Activated naive CD4-positive, alpha-beta T cell (primary cell): ENCODE measurements around the gene SULT1B1.
"Not testable (repeated sequence)": the region's sequence is repeated elsewhere in the genome, so short reads cannot be mapped to it uniquely, and the experiment has no call there.

Source experiments
- DNase-seq, 4 experiments: peaks; one replicate each; lab custom pipeline; 2025; lab: John Stamatoyannopoulos, UW

The SULT1B1 gene

DNA sequence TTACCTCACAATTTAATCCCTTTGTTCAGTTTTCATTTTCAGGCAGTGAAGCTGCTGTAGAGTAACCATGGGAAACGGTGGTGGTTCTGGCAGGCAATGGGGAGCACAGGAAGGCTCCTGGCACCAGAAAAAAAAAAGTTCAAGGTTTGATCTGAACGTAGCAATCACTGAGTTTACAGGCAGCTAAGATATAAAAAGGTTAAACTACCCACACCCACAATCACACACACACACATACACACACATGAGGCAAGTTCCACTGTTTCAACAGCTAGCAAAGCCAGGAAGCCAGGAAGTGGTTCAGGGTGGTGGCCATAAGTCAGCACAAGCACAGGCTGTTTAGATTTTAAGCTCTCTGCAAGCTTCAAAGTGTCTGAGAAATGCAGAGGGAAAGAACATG lies at the start of gene SULT1B1:
Gene SULT1B1, minus strand, starts transcription at position 166 of the 400 bp plus-strand sequence. CDS start 5,403 bp downstream, outside the sequence.
- DNase-seq, result peak in 2 of 4 experiments; percentile 12 to 49

DNA sequence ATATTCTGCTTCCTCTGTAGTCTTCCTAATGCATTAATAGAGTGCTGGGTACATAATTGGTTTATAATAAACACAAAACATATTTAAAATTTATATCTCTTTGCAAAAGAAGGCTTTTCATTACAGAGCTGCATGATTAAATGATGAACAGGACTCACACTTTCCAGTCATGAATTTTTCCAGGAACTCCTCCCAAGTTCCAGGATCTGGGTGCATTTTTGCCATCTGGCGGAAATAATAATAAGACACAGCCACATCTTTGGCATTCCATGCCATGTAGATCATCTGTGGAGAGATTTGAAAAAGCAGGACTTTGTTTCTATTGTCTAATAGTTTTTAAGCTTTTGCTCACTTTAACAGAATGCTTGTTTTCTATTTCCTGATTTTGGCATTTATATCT lies 40.2 kb upstream of the SULT1B1 start:
- DNase-seq, result no peak

DNA sequence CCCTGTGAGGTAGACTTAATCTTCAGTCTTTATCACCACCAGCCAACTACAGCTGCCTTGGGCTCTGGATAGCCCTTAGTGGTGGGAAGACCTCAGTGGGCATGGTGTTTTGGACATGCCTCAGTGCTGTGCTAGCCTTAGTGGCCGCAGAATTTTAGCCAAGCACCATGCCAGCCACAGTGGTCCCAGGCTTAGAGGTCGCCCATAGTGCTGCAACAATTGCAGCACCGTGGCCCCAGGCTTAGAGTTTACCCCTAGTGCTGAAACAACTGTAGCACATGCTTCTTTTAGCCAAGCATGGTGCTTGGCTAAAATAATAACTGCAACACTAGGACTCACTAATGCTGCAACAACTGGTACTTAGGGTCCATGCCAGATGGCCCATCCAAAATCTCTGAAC lies 38.9 kb upstream of the SULT1B1 start:
- no peak for DNase-seq

DNA sequence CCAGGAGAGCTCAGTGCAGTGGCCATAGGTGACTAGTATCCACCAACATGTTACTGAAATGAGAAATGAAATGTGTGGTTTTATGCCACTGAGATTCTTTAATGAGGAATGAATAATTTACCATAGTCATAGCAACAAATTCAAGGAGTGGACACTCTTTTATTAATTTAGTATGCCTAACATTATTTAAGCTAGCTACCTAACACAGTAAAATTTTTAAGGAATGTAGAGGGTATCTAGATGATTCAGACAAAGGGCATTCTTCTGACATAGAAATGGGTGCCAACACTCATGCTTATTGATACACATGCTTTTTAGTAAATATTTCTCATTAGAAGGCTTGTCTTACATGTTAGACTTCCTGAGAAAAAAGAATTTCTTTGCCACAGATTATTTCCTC lies 33.3 kb upstream of the SULT1B1 start:
- DNase-seq, result no peak

DNA sequence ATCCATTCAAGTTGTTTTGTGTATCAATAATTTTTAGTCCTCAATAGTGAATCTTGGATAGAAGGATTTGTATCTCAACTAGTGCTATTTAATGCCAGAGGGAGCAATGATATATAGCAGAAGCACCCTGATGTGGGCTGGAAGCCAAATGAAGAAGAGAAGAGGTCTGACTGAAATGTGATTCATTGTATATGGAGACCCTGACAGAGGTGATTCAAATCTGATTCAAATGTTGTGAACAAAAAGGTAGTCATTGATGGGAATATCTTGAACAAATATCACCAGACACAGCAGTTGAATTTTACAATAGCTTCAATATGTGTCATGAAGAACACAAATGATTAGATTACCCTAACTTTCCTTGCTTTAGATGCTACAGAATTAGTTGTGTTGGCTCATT lies 27.5 kb upstream of the SULT1B1 start:
- DNase-seq, result no peak

DNA sequence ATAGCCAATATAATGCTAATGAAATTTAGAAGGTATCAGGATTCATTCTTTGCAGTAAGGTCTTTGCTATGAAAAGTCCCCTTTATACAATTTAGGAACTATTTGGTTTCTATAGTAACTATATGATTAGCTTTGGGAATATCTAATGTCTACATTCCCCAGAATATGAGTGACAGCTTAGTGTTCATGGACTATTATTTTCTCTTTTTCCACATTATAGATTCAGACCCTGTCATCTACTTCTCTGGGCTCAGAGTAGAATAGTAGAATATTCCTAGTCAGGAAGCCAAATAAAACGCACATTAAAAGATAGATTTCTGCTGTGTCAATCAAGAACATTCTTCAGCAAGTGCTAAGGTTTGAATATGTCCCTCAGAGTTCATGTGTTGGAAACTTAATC lies 26.1 kb upstream of the SULT1B1 start:
- DNase-seq, result no peak

DNA sequence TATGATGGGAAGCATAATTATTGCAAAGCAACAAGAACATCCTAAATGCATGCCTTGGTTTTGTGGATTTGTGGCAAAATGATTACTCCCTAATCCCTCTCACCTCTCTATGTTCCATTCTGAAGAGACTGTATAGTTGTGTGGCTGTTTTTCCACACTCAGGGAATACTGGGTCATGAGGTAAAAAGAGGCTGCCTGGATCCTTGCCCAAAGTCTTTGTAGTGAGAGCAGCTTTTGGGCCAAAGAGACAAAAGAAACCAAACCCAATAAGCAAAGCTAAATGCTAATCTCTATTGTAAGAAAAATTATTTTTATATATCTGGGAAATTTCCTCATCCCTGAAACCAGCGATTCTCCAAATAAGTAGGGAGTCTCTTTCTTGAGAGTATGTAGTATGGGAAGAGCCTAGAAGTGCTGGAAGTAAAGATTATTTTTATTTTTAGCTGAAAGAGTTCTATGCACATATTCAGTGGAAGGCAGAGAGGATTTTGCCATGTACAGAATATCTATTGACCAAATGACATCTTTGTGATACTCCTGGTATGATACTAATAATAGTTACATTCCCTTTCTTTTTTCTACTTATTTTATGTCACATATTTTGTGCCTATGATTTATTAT lies 24.9 kb upstream of the SULT1B1 start:
- no peak for DNase-seq

DNA sequence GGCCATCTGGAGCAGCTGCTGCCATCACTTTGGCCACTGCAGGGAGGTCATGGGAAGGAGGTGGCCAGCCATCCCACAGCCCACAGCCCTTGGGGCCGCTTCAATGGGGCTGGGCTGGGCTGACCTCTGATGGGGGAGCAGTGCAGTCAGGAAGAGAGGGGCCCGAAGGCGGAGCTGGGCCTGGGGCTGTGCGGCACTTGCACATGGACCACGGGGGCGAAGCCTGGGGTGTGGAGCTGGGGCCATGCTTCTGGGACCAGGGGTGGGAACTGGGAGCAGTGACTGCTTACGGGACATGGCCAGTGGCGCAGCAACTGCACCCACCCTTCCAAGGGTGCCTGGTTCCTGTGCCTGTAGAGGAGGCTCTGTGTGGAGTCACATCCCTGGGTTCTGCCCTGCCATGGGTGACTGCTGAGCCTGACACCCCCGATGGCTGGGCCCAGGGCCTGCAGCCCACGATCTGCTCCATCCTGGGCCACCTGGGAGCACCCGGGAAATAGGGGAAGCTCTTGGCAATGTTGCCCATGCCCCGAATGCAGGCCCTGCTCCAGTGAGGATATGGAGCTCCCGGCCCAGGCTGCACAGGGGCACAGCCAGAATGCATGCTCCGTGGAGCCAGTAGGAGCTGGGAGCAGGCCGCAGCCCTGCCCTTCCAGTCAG lies 22.4 kb upstream of the SULT1B1 start:
- DNase-seq, result no peak

DNA sequence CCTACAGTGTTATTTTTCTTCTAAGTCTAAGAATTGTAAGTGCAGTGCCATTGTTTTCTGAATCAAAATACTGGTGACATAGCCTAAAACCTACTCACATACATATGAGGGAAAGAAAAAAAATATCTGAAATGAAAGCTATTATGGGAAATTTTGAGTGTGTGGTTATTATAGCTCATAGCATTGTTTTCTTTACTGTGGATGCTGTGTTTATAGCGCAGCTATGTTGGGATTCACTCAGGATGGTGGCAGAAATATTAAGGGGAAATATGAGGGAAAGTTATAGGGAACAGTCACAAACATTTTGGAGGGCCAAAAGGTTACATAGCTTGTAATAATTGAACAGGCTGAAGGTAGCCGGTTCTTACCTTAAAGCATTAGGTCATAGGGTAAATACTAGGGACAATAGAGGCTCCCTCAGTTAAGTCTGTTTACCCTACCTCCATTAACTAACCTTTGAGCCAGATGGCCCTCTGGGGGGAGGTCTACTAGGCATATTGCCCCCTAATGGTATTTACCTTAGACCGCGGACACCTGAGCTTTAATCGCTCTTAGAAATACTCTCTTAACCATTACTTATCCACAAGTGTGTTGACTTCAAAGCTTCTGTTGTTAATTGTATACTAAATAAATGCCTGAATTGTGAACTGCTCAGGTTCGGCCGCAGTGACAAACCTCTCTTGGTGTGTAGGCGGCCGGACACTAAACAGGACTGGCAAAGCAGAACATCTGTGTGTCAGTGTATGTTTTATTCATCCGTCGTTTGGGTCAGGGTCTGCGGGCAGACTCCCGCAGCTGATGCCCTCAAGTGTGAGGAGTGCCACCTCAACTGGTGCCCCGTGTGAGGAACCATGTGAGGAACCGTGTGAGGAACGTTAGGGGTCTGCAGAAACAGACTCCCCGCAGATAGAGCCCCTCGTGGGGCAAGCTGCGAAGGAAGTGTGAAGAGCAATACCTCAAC lies 21.3 kb upstream of the SULT1B1 start:
- DNase-seq, result no peak

DNA sequence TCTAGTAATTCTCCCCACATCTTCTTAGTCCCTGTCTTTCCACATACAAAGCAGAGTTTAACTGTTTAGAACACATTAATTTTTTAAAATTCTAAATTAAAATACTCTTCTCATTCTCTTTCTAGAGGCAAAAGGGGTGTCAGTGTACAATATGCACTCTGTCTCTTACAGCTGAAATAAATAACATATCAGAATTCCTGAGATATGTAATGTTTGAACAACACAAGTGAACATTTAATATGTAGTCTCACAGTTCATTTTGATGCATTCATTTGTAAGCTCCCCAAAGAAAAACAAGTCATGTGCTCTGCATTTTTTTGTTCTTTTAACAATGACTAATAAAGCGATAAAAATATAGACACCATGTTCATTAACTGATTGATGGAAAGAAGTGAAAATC lies 19.7 kb upstream of the SULT1B1 start:
- no peak for DNase-seq

DNA sequence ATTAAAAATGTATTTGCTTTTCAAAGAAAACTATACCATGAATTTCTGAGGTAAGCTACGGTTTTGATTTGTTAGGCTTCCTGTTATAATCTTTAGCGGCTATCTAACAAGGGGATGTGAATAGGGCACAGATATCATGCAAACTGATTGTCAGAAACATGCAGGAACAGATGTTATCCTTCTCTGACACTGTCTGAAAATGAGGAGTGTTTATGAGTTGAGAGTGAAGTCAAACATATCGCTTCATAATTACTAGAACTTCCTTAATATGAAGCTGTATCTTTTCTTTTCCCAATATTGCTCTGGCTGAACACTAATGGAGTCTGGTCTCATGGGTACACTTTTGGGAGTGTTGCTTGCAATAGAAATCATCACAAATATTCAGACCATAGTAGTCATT lies 16.3 kb upstream of the SULT1B1 start:
- no peak for DNase-seq

DNA sequence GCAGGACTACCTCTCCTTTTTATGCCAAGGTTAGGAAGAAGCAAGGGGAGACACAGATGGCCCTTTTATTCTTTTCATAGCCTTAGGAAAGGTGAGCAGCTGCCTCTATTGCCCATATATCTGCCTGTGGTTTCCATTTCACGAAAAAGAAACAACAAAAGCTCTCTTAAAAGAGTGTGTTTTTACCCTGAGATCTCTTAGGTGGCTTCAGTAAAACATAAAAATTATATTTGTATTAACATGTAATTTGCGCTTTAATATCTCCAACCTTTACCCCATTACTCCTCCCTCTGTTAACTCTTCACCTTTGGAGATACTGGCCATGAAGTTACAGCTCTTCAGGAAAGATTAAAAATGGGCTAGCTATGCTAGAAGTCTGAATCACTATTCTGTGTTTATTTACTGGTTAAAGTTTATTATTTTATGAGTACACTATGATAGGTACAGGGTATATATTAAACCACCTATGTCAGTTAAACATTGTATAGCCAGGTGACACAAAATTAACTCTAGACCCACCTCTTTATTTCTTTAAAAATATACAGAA lies 15.0 kb upstream of the SULT1B1 start:
- DNase-seq, result no peak

DNA sequence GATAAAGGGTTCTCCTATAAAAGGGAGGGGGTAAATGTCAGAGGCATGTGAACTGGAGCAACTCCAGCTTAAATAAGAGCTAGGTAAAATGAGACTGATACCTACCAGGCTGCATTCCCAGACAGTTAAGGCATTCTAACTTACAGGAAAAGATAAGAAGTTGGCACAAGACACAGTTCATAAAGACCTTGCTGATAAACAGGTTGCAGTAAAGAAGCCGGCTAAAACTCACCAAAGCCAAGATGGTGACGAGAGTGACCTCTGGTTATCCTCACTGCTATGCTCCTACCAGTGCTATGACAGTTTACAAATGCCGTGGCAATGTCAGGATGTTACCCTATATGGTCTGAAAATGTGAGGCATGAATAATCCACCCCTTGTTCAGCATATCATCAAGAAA lies 13.1 kb upstream of the SULT1B1 start:
- DNase-seq, result no peak

DNA sequence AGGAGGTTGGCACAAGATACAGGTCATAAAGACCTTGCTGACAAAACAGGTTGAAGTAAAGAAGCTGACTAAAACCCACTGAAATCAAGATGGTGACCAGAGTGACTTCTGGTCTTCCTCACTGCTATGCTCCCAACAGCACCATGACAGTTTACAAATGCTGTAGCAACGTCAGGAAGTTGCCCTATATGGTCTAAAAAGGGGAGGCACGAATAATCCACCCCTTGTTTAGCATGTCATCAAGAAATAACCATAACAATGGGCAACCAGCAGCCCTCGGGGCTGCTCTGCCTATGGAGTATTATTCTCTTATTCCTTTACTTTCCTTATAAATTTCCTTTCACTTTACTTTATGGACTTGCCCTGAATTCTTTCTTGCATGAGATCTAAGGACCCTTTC lies 8.1 kb upstream of the SULT1B1 start:
- DNase-seq, result not testable (repeated sequence)

DNA sequence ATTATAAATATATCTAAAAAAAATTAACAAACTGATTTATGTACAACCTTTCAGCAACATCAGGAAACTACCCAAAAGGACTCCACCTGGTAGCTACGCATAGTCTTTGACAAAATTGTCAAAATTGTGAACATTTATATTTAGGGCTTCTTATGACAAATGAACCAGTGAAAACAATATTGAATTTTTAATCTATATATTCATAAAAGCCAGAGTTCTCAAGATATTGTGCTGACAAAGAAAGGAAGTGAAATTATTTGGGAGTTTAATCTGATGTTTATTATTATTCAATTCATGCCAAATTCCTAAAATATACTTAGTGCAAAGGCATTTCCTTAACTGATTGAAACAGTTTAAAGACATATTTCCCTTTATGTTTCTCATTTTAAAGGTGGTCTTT lies 5.3 kb upstream of the SULT1B1 start:
- DNase-seq, result no peak

DNA sequence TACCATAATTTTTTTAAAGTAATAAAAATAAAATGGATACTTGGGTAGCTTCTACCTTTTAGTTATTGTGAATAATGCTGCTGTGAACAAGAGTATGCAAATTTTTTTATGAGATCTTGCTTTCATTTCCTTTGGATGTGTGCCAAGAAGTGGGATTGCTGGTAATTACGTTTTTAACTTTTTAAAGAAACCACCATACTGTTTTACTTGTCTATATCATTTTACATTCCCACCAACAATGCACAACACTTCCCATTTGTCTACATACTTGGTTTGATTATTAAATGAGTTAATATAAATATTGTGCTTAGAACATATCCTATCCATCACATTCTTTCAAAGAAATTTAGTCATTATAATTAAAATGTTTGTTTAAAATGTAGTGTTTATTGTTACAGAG lies 3.9 kb upstream of the SULT1B1 start:
- no peak for DNase-seq

DNA sequence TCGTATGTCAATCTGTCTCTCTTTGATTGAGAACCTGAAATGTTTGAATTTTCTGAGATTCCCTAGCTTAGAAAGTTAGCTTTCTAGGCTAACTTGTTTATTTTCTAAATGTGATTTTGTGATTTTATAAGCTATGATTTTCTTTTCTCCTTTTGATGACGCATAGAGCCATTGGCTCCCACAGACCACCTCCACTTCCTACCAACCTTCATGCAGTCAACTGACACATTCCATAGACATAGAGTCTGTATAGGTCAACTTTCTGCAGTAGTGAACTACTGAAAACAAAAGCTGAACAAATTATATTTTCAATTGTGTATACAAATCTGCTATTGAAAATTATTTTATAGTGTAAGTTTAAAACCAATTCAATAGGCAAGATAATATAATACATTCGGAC lies 2.8 kb upstream of the SULT1B1 start:
- DNase-seq, result no peak

DNA sequence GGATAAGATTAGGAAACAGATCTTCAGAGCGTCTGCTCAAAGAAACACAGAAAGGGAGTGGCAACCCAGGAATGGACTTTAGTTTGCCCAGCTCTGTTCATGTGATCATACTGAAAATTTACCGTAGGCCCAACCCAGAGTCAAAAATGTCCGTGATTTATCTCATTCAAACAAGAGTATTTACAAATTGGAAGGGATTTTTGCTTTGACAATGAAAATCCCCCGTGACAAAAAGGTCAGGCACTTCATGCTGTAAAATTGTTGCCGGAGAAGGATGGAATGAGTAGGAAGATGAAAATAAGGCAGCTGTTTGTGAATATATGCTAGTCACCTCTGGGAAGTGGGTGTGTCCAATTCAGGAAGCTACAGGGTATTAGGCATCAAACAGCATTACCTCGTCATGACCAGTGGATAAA lies 1.2 kb downstream of the SULT1B1 start:
- no peak for DNase-seq

DNA sequence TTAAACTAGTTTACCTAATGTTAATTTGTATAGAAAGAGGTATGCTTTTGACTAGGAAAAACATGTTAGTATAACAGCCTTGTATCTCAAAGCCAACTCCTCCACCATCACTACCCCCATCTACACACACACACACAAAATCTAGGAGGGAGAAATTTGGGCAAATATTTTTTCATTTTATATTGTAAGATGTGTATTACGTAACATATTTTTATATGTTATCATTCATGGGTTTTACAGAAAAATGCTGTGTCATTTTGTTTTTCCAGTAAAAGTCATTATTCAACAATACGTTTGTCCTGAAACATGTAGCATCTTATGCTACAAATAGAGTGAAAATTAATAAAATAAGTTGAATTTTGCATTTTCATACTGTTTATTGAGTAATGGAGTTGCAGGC lies 3.0 kb downstream of the SULT1B1 start:
- no peak for DNase-seq

DNA sequence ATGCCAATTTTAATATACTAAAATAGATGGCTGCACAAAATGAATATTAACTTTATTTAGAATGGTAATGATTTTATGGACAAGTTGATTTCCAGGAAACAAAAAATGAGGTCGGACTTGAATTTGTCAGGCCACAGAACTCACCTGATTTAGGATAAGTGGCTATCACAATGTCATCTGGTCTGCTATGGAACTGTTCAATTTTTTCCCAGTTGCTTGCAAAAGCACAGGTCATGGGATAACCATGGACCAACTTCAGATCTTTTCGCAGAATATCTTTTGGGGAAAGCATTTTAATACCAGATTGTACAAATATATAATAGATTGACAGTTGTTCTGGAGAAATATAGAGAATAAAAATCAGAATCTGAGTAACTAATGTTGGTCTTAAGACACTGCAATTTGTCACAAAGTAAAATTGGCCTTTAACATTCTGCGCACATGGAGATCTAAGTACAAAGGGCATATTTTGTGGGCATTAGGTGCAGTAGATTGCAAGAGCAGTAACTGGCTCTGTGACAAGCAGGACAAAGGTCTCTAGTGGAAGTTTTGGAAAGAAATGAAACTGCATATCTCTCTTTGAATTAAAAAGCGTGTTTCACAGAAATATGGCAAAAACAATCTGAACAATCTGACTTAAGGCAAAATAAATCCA lies 5.4 kb downstream of the SULT1B1 start:
- DNase-seq, result no peak

DNA sequence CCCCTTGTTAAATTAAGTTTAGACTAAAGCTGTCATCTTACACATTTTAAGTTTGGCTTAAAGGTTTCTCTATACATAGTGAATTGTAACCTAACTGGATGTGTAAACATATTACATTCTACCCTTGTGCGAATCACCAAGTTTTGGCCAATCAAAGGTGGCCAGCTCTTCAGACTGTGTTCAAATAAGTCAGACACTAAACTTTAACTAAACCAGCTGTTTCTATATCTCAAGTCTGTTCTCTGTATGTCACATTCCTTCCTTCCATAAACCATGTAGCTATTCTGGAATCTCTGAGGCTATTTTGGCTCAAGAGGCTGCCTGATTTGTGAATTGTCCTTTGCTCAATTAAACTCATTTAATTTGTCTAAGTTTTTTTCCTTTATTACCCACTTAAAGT lies 6.7 kb downstream of the SULT1B1 start:
- no peak for DNase-seq

DNA sequence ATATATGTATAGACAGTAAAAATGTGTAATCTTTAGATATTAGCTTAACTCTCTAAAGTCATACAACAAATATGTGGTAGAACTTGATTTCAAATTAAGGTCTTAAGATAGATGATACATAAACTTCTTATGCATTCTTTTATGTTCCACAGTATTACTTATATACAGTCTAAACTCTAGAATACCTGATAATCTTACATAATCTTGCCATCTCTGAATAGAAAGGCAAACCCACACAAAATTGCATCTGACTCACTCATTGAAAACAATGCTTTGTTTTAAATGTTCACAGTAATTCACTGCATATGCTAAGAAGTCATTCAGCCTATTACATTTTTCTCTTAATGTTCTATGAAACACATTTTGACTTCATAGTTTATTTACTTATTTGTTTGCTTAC lies 10.1 kb downstream of the SULT1B1 start:
- no peak for DNase-seq
